Liver (tissue), 3 donors: ENCODE data around the gene TDRD5.

Source experiments
- CTCF ChIP-seq: fragments of 150-350 bp; IDR thresholded peaks from 2 replicates; pipeline ENCODE4 v1.5.1; 2017; ENCODE audit warnings: improper control_type of control experiment, low read depth, low read length; ENCODE audit not compliant: missing input control
- MAX ChIP-seq: IDR thresholded peaks from 2 replicates; pipeline ENCODE4 v1.6.1; 2016; ENCODE audit warnings: antibody characterized with exemption
- TAF1 ChIP-seq: conservative IDR thresholded peaks from 2 replicates; pipeline ENCODE4 v1.6.1; 2016; ENCODE audit warnings: antibody characterized with exemption, mild to moderate bottlenecking
- donor health status: healthy.
- donor health status: healthy.

GRCh38 chr1:179587336-179587735 is 4.3 kb upstream of the TDRD5 start:
- no peak for TF ChIP-seq CTCF
- TF ChIP-seq MAX: no peak
- no peak for TF ChIP-seq TAF1
